Mesenteric fat pad (tissue), 1 donor: ENCODE measurements around the gene TNKS2. TPM values are rescaled to one million over a fixed set of nuclear protein-coding genes. Genes with fewer than 3 reads are reported as not detected.
"Not testable (repeated sequence)": the region's sequence is repeated elsewhere in the genome, so short reads cannot be mapped to it uniquely, and the experiment has no call there.

Source experiments
- DNase-seq: peaks from one replicate; pipeline ENCODE4 v3.0.0-alpha.2; 2020; ENCODE audit warnings: low spot score
- total RNA-seq: library from RNA; stranded (reverse); fragmentation: NEBNext Ultra II Directional; extraction: Animal tissue kit (Norgen Biotek cat#: 25700); gene quantifications from one replicate; pipeline ENCODE4 v1.2.1, GENCODE V29; 2021
- donor health status: DM: yes; HTN: yes; CAD: no.

Gene TNKS2
- total RNA-seq, 1 donor from 2014 or later: 33.7 TPM

GRCh38 chr10:91865562-91866081 lies 67.4 kb downstream of the TNKS2 start:
- no peak for DNase-seq

- DNase-seq: no peak
Measured at GRCh38 chr10:91875156-91875555, 76.9 kb downstream of the TNKS2 start.

GRCh38 chr10:91875779-91876178 lies 77.6 kb downstream of the TNKS2 start:
- DNase-seq: no peak

- no peak for DNase-seq
Measured at GRCh38 chr10:91879515-91880170, 81.4 kb downstream of the TNKS2 start.

- no peak for DNase-seq
Measured at GRCh38 chr10:91880310-91880709, 82.1 kb downstream of the TNKS2 start.

- DNase-seq: no peak
Measured at GRCh38 chr10:91883549-91884444, 85.6 kb downstream of the TNKS2 start.

- no peak for DNase-seq
Measured at GRCh38 chr10:91884536-91884935, 86.3 kb downstream of the TNKS2 start.

GRCh38 chr10:91885362-91886079 lies 87.3 kb downstream of the TNKS2 start:
- no peak for DNase-seq

- no peak for DNase-seq
Measured at GRCh38 chr10:91886954-91887271, 88.7 kb downstream of the TNKS2 start.

- DNase-seq: no peak
Measured at GRCh38 chr10:91887272-91888076, 89.2 kb downstream of the TNKS2 start.

GRCh38 chr10:91891125-91892001 lies 93.1 kb downstream of the TNKS2 start:
- no peak for DNase-seq

- no peak for DNase-seq
Measured at GRCh38 chr10:91893051-91893450, 94.8 kb downstream of the TNKS2 start.

GRCh38 chr10:91894261-91894685 lies 96.0 kb downstream of the TNKS2 start:
- not testable (repeated sequence) for DNase-seq

GRCh38 chr10:91896212-91896756 lies 98.1 kb downstream of the TNKS2 start:
- no peak for DNase-seq

GRCh38 chr10:91897421-91897820 lies 99.2 kb downstream of the TNKS2 start:
- DNase-seq: no peak

- no peak for DNase-seq
Measured at GRCh38 chr10:91901784-91902677, 103.8 kb downstream of the TNKS2 start.

- DNase-seq: no peak
Measured at GRCh38 chr10:91907033-91907594, 108.9 kb downstream of the TNKS2 start.

- no peak for DNase-seq
Measured at GRCh38 chr10:91907914-91908336, 109.7 kb downstream of the TNKS2 start.
